ENCODE data around the gene PHB1.

- no peak for TF ChIP-seq EGR1 (IDR thresholded peaks at IDR 0.05)
- no peak for TF ChIP-seq EP300 (IDR thresholded peaks at IDR 0.05; ENCODE audit: borderline replicate concordance)
- TF ChIP-seq CREB1 (IDR thresholded peaks at IDR 0.05; ENCODE audit: low read depth), result no peak
- TF ChIP-seq TAF1 (IDR thresholded peaks at IDR 0.05; ENCODE audit: low read depth), result no peak
- TF ChIP-seq FOXM1 (IDR thresholded peaks at IDR 0.05; ENCODE audit: borderline replicate concordance, low read depth), result no peak
- TF ChIP-seq REST (IDR thresholded peaks at IDR 0.05; ENCODE audit: low read depth), result no peak
- TF ChIP-seq RAD21 (IDR thresholded peaks at IDR 0.05; ENCODE audit: low read depth), result no peak
- no peak for TF ChIP-seq TEAD4 (IDR thresholded peaks at IDR 0.05)
- TF ChIP-seq USF1 (IDR thresholded peaks at IDR 0.05), result no peak
- TF ChIP-seq NFIC (IDR thresholded peaks at IDR 0.05), result no peak
- TF ChIP-seq YY1 (IDR thresholded peaks at IDR 0.05; ENCODE audit: low read depth), result no peak
- no peak for TF ChIP-seq MAX (IDR thresholded peaks at IDR 0.05)
- TF ChIP-seq CEBPB (IDR thresholded peaks at IDR 0.05), result no peak
Observed at GRCh38 chr17:49459401-49459984, 44.8 kb upstream of the PHB1 start.

All from Ishikawa (cell line).